Measurements from ENCODE around the gene HCAR3.
"Not testable (repeated sequence)": the region's sequence is repeated elsewhere in the genome, so short reads cannot be mapped to it uniquely, and the experiment has no call there.

HCAR3 gene

GRCh38 chr12:122721057-122721545, 4.5 kb upstream of the HCAR3 start:
- no peak for DNase-seq

DNA sequence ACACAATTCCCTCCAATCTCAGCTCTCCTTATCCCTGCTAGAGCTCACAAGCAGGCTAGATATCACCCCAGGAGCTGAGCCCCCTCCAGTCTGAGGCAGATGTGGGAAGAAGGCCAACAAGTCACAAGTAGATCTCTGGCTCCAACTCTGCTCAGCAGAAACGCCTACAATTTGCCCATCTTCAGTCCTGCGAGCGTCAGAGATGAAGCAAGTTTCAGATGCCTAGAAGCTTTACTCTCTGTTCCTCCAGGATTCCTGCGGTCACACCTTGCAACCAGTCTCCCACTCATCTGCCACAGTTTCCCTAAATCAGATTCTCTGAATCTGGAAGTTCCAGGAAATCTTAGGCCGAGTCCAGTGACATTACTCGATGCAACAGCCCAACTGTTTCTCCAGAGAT, 1.4 kb downstream of the HCAR3 start:
- DNase-seq = not testable (repeated sequence)

DNA sequence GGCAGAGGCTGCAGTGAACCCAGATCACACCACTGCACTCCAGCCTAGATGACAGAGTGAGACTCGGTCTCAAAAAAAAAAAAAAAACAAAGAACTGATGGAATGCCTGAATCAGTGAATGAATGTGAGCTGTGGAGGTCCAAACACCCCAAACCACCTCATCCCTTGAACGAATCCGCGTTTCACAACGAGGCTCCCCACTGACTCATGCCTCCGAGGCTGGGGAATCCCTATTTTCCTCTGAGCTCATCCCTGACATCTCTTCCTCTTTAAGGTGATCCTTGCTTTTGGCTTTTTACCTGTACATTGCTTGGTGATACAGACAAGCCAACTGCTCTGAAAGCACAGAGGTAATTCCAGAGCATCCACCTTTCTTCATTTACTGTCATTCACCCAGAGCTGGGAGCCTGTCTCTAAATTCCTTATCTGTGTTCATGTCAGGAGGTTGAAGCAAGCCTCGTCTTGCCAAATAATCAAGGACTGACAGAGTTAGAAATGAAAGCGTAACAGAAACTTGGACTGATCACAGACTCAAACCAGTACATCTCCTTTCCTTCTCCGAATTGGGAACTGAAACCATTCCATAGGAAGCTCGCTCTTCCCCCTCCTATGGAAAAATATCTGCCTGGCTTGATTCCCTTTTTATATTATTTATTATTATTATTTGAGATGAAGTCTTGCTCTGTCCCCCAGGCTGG, 3.0 kb downstream of the HCAR3 start:
- not testable (repeated sequence) for DNase-seq

DNA sequence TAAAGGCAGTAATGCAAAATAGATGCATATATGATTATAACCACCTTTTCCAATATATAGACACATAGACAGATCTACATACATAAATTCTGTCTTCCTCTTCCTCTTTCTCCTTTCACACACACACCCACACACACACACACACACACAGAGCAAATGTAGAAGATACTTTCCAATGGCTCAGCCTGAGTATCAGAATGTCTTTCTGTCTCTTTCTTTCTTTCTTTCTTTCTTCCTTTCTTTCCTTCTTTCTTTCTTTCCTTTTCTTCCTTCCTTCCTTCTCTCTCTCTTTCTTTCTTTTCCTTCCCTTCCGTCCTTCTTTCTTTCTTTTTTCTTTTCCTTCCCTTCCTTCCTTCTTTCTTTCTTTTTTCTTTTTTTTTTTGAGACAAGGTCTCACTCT, 5.3 kb downstream of the HCAR3 start:
- DNase-seq = not testable (repeated sequence)

DNA sequence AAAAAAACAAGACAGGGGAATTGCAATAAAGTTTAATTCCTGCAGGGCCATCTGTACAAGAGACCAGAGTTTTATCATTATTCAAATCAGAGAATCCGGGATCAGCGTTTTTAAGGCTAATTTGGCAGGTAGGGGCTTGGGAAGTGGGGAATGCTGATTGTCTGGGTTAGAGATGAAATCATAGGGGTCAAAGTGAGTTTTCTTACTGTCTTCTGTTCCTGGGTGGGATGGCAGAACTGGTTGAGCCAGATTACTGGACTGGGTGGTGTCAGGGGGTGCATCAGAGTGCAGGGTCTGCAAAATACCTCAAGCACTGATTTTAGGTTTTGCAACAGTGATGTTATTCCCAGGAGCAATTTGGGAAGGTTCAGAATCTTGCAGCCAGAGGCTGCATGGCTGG, 6.3 kb downstream of the HCAR3 start:
- DNase-seq = not testable (repeated sequence)

DNA sequence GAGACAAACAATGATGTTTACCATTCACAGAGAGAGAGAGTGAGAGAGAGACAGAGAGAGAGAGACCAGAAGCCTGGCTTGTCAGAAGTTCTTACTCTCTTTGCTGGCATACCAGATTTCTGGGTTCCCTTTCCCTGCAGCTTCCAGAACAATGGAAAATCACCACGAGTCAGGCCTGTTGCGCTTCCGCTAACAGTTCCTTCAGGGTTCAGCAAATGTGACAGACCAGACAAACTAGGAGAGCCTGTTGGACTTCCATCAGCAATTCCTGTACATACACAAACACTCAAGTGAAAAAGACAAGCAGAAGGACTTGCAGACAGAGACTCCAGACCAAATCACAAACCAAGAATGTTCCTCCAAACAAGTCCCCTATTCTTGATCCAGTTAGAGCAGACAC, 7.3 kb downstream of the HCAR3 start:
- DNase-seq = not testable (repeated sequence)

DNA sequence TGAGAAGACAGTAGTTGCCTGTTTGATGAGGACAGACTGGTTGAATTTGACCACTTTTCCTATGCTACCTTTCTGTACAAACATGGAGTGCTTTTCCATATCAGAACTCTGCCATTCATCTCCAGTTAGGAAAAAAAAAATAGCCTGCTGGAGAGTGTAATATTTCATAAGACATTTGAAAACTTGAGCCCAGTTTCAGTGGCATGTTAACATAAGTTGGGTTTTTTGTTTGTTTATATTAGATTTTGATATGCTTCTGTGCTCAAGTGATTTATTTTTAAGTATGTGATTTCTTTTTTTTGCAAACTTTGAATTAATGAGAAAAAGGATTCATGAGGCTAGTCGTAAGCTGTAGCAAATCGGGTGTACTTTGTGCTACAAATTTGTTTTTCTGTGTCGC, 12.8 kb downstream of the HCAR3 start:
- not testable (repeated sequence) for DNase-seq

DNA sequence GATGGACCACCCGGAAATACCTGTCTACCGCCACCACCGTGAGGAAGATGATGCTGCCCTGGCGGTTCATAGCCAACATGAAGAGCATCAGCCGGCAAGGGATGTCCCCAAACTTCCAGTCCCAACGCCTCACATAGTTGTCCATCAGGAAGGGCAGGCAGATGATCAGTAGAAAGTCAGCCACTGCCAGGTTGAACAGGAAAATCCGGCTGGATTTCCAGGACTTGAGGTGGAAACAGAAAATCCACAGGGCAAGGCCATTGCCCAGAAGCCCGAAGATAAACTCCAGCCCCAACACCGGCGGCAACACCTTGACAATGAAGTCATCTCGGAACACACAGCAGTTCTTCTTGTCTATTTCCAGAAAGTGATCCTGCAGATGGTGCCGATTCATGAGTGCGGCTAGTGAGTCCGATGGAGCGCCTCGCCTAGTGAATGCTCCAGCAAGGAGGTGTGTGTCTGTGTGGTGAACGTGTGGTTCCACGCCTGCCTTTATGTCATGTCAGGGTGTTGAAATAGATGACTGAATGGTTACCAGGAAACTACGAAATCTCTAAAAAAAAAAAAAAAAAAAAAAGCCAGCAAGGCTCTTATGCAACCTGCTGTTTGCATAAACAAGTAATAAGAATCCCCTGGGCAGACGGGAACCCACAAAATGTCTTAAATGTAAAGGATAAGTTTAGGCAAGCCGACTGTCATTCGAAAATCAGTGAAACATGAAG, 13.6 kb downstream of the HCAR3 start, which contains the start of gene HCAR2:
Gene HCAR2, minus strand, starts transcription at position 468 of the 722 bp plus-strand sequence. Its CDS starts 74 bp downstream, at position 394.
- peak; percentile 19 for DNase-seq

DNA sequence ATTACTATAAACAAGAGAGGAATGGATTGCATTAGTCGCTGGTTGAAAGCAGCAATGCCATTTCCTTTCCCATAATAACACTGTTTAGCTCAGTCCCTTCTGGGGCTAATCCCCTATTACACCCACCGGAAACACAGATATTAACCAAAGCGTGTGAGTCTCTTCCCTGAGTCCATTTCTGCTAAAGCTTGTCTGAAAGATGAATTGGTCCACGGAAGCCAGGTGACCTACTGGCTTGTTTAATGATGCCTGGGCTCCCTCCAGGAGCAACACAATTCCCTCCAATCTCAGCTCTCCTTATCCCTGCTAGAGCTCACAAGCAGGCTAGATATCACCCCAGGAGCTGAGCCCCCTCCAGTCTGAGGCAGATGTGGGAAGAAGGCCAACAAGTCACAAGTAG, 15.1 kb downstream of the HCAR3 start:
- DNase-seq = not testable (repeated sequence)

GRCh38 chr12:122700038-122700710, 16.4 kb downstream of the HCAR3 start:
- not testable (repeated sequence) for DNase-seq

DNA sequence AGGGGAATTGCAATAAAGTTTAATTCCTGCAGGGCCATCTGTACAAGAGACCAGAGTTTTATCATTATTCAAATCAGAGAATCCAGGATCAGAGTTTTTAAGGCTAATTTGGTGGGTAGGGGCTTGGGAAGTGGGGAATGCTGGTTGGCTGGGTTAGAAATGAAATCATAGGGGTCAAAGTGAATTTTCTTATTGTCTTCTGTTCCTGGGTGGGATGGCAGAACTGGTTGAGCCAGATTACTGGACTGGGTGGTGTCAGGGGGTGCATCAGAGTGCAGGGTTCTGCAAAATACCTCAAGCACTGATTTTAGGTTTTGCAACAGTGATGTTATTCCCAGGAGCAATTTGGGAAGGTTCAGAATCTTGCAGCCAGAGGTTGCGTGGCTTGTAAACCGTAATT, 19.7 kb downstream of the HCAR3 start:
- not testable (repeated sequence) for DNase-seq

GRCh38 chr12:122691566-122691965, 25.0 kb downstream of the HCAR3 start:
- DNase-seq = no peak

GRCh38 chr12:122688291-122688690, 28.3 kb downstream of the HCAR3 start:
- no peak for DNase-seq

DNA sequence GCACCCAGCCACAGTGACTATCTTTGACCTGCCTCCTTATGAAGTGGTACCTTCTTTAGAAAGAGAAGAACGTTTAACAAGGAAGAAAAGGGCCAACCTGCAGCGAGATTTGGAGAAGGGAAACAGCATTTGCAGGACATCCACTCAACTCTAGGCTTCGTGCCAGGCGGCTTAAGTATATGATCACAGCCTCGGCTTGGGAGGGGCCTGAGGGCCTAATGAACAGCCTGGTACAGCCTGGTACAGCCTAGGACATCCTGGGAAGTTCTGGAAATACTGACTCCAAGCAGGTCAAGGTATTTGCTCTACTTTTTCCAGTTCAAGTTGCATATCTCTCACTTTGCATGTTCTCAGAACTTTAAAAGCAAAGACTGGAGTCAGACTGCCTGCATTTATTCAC, 29.5 kb downstream of the HCAR3 start:
- no peak for DNase-seq

- no peak for DNase-seq
These were observed 30.1 kb downstream of the HCAR3 start for GRCh38 chr12:122686538-122686937.

DNA sequence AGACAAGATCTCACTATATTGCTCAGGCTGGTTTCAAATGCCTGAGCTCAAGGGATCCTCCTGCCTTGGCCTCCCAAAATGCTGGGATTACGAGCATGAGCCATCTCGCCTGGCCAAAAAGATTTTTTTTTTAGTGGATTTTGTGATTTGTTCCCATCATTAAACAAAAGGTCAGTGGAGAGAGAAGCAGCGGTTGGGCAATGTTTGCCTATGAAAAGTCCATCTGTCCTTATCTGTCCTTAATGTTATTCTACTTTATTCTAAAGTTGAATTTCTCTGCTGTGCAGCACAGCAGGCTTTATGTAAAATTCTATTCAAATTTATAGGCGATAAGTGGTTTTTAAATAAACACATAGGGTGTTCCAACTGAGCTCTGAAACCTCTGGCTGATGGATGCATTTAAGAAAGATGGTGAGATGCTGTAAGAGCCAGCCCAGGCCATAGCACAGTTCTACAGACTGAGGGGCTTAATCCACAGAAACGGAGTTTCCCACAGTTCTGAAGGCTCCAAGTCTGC, 32.3 kb downstream of the HCAR3 start:
- no peak for DNase-seq

- DNase-seq = no peak
These were observed 34.8 kb downstream of the HCAR3 start for GRCh38 chr12:122681814-122682213.

- DNase-seq = not testable (repeated sequence)
These were observed 35.6 kb downstream of the HCAR3 start for GRCh38 chr12:122680989-122681388.

DNA sequence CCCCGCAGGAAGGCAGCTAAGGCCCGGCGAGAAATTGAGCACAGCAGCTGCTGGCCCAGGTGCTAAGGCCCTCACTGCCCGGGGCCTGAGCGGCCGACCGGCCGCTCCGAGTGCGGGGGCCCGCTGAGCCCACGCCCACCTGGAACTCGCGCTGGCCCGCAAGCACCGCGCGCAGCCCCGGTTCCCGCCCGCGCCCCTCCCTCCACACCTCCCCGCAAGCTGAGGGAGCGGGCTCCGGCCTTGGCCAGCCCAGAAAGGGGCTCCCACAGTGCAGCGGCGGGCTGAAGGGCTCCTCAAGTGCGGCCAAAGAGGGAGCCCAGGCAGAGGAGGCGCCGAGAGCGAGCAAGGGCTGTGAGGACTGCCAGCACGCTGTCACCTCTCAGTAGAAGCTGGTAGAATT, 39.8 kb downstream of the HCAR3 start:
- not testable (repeated sequence) for DNase-seq

- DNase-seq = not testable (repeated sequence)
These were observed 40.6 kb downstream of the HCAR3 start for GRCh38 chr12:122676015-122676414.

DNA sequence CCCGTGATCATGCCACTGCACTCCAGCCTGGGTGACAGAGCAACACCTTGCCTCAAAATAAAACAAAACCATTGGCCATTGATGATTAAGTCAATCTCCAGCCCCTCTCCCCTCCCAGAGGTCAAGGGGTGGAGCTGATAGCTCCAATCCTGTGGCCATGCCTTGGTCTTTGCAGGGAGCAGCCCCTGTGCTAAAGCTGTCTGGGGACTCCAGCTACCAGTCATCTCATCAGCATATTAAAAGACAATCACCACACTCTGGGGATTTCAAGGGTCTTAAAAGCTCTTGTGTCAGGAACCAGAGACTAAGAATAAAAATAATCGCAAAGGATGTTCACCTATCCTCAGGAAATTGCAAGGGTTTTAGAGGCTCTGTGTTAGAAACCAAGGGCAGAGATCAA, 44.1 kb downstream of the HCAR3 start:
- DNase-seq = no peak

DNA sequence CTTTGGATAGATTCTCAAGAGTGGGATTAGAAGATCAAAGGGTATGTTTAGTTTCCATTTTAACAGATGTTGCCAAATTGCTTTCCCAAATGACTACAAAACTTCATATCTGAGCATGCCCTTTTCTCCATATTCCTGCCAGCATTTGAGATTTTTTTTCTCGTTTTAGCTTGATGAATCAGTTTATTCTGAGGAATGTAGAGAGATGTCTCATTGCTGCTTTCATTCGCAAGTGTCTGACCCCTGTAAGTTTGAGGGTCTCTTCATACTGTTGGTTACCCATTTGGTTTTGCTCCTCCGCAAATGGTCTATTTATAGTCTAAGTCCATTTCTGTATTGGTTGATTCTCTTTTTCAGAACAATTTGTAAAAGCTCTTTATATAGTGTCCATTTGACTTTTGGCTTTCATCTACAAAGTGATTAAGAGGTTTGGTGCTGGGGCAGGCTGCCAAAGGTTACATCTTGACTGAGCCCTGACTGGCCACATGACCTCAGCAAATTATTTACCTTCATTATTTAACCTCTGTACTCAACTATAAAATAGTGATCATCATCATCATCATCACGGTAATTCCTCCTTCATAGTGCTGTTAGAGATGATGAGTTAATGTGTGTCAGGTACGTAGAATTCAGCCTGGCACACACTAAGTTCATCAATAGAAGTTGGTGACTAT, 47.1 kb downstream of the HCAR3 start:
- no peak for DNase-seq

DNA sequence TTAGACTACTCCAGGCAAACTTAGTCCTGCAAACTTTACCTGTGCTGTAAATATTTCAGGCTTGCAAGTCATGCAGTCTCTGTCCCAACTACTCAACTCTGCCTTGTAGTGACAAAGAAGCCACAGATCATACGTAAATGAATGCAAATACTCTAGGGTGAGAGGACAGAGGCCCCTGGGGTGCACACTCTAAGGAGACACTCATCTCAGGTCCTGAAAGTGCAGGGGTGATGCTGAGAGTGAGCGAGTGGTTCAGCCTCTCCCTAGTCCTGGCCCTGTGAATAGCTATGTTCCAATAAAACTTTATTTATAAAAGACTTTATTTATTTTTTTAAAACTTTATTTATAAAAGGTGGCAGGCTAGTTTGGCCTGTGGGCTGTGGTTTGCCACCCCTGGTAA, 48.3 kb downstream of the HCAR3 start:
- no peak for DNase-seq

Measured in CD4-positive, alpha-beta T cell treated with Interleukin-10 for 1 hour (primary cell).